ENCODE measurements around the gene TRPM1.

- TF ChIP-seq CTCF (conservative IDR thresholded peaks at IDR 0.05 in 1 of 2, IDR thresholded peaks at IDR 0.05 in 1 of 2; ENCODE audit: low read depth in 1 of 2, low read length in 2 of 2) (no peak), EZH2 (IDR thresholded peaks at IDR 0.05; ENCODE audit: low read length, missing control alignments) (no peak)
Measured at GRCh38 chr15:31125061-31125460, 23.5 kb upstream of the TRPM1 start.

All from fibroblast of lung (primary cell).